Stimulated activated CD4-positive, alpha-beta T cell treated with anti-CD3 and anti-CD28 coated beads, Interleukin-4, amount 100 ng/mL, for 48 hours (primary cell): ENCODE measurements around the gene AXIN1.
"Not testable (repeated sequence)": the region's sequence is repeated elsewhere in the genome, so short reads cannot be mapped to it uniquely, and the experiment has no call there.

ENCODE experiments used
- DNase-seq, 2 donors: peaks; one replicate each; pipeline ENCODE4 v3.0.0-alpha.2; 2020; ENCODE audit warnings: low read depth in 2 of 2

The AXIN1 gene

DNA sequence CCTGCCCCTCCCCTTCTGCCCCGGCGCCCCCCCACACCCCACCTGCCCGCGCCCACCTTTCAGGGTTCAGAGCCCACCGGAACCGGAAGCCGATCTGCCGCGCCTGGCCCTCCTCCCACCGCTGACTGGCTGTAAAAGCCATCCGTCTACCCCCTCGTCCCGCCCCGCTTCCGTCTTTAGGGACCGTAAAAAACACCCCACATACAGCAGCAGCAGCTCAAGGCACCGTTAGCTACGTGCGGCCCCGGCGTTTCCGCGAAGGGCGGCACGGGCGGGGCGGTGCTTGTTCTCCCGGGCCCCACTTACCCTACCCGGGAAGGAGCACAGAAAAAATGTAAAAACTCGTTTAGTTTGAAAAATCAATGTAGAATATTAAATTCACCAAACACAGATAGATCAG lies 17.9 kb upstream of the AXIN1 start, which contains the start of gene MRPL28:
TSS of gene MRPL28 (minus strand) at position 96 of the 400 bp plus-strand sequence. CDS start 320 bp downstream, outside the sequence.
- DNase-seq, result peak; percentile 92

DNA sequence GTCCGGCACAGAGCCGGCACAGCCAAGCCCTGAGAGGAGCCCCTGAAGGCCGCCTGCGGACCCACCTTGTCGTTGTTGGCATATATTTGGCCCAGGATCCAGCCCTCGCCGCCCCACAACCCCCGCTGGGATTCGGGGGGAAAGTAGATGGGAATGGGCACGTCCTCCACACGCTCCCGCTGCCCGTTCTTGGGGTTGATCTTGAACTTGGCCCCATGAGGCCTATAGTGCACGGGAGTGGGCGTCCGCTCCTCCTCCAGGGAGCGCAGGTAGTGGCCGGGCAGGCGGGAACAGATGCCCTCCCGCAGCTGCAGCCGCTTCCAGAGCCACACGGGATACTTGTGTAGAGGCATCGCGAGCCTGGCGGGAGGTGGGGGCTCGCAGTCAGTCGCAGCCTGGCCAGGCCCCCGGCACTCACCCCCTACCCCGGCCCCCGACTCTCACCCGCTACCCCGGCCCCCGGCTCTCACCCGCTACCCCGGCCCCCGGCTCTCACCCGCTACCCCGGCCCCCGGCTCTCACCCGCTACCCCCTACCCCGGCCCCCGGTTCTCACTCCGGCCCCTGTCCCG lies 17.4 kb upstream of the AXIN1 start:
- DNase-seq, result no peak

DNA sequence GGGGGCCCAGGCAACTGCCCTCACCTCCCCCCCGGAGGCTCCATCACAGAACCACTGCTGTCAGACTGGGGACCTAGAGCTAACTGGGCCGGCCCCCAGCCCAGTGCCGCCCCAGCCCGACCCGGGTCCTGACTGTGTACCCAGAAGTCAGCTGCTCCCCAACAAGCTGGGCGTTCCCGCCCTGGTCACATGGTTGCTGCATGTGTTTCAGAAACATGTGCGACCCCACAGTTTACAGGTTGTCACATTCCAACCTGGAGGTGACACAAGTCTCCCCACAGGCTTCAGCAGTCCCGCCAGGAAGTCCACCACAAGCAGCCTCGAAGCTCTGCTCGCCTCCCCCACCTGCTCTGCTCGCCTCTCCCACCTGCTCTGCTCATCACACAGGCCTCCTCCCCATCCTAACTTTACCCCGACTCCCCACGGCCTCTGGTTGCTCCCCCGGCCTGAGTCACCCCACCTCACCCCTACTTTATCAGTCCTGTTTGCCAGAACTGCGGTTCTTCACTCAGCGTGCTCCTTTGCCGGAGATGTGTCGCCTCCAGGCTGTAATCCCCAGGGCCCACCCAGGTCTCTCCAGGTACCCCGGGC lies 16.8 kb upstream of the AXIN1 start:
- DNase-seq, result no peak

GRCh38 chr16:368388-369158 lies 16.1 kb upstream of the AXIN1 start:
- DNase-seq, result no peak

DNA sequence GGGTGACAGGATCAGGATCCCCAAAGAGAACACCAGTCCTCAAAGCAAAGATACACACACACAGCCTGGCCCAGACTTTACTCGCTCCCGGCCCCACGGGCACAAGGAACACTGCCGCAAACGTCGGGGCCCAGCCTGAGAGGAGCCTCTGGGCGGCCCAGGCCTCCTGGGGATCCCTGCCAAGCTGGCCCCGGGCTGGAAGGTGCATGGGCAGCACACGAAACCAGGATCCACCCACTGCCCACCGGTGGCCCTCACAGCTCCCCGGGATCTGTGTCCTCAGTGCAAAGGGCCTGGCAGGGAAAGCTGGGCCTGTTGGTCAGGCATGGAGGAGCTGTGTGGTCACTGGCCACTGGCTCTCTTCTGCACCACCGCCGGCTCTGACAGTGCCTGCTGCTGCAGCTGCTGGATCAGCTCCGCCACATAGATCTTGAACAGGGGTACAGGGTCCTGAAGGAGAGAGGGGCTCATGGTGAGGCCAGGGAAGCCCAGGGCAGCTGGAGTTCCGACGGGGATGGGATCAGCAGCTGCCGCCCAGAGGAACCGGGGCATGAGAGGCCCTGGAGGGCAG lies 14.9 kb upstream of the AXIN1 start:
- DNase-seq, result no peak

- no peak for DNase-seq
These were observed 14.0 kb upstream of the AXIN1 start for GRCh38 chr16:366476-366875.

DNA sequence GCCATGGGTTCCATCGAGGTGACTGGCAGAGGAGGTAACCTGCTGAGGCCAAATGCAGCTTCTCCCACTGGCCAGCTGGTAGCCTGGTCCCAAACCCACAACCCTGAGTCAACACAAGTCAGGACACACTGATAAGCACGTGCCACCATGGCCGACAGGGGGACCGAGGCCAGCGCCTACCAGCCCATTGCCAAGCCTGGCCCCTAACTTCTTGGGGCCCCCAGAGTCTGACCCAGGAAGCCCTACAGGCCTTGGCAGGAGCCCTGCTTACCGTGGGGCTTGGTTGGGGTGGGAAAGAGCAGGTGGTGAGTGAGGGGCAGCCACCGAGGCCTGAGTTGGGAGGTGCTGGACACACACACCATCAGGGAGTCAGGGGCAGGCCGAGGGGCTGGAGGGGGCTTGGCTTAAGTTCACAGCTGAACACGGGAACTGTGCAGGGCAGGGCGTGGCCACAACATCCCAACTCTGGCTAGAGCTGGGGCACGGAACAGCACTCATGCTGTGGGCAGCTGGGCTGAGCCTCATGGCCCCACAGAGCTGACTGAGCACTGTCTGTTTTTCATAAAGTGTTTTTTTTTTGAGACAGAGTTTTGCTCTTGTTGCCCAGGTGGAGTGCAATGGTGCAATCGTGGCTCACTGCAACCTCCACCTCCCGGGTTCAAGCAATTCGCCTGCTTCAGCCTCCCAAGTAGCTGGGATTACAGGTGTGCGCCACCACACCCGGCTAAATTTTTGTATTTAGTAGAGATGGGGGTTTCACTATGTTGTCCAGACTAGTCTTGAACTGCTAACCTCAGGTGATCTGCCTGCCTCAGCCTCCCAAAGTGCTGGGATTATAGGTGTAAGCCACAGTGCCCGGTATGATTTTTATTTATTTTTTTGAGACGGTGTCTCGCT lies 12.3 kb upstream of the AXIN1 start:
- DNase-seq, result no peak

- DNase-seq, result no peak
These were observed 11.4 kb upstream of the AXIN1 start for GRCh38 chr16:363766-364490.

DNA sequence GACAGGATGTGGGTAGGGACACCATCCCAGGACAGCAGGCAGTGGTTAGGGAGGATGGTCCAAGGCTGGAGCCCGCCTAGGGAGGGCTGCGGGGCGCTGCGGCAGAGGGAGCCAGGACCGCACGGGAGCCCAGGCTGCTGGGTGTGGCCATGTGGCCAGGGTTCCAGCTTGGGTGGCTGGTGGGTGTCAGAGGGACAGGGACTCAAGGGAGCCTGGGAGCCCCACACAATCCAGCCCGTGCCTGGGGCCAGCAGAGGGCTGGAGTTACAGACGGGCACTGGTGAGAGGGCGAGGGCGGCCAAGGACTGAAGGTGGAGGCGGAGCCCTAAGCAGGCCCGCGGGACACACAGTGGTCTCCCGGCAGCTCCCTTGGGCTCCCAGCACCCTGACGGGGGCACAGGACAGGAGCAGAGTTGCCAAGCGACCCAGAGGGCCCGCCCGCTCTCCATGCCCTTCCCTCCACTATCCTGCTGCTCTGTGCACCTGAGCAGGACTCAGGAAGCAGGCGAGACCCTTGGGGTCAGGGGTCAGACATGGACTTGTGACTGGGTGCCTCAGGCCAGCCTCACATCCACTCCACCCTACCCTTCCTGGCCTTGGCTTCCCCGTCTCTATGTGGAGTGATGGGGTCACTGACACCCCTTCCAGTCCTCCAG lies 10.7 kb upstream of the AXIN1 start:
- DNase-seq, result no peak

DNA sequence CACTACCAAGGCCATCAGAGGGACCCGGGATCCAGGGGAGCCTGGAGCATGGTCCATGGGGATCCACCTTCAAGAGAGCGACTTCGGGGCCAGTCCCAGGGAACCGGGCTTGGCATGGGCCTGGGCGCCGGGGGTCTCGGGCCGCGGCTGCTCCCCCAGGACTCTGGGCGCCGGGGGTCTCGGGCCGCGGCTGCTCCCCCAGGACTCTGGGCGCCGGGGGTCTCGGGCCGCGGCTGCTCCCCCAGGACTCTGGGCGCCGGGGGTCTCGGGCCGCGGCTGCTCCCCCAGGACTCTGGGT lies 10.1 kb upstream of the AXIN1 start:
- DNase-seq, result not testable (repeated sequence)

- peak; percentile 66 to 71 for DNase-seq
These were observed 9.6 kb upstream of the AXIN1 start for GRCh38 chr16:361872-362701.

DNA sequence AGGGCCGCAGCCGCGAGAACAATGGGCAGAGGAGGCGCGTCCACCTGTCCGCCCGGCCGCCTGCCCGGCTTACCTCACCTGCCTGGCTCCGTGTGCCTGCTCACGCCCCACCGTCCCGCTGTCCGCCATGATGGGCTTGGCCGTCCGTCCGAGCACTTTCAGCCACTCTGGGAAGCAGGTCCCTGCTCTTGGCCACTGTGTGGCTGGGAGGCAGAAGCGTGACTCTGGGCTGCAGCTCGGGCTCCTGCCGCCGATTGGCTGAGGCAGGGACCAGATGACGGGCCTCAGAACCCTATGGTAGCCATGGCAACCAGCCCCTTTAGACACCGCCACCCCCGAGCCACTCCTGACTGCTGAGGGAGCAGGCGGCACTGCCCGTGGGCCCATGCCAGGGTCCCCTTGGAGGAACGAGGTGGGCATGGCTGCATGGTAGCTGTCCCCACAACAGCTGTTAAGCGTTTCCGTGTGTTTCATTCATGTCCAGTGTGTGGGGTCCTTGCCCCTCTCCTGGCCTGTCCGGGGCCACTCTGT lies 8.9 kb upstream of the AXIN1 start:
- DNase-seq, result no peak

- no peak for DNase-seq
These were observed 8.3 kb upstream of the AXIN1 start for GRCh38 chr16:360698-361336.

DNA sequence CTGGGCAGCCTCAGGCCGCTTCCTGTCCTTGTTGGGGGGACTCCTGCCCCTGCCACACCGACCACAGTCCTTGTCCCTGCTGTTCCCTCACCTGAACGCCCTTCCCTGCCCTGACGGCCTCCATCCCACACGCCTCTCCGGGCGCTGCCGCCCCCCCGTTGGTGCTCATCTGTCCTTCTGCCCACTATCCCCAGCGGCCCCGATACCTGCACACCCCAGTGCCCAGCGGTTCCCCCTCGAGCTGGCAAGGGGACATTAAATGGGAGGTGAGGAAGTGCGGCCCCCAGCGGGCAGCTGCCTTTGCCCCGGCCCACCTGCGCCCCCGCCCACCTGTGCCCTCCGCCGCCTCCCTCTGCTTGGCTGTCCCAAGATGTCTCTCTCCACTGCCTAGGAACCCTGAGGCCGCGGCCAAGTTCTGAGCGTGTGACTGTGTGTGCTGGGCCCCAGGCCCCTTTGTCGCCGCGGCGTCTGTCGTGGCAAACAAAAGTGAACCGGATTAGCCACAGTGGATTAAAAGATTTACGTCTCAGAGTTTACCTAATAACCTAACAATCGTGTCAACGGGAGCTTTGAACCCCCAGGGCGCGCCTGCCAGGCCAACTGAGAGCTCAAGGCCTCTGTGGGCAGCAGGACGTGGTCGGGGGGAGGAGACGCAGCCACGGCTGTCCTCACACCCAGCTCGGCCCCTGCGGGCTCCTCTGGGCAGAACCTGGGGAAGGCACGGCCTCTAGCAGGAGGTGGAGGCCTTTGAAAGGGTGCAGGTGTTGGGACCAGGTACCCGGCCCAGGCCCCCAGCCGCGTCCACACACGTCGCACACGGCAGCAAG lies 7.6 kb upstream of the AXIN1 start:
- no peak for DNase-seq

GRCh38 chr16:359067-359763 lies 6.7 kb upstream of the AXIN1 start:
- no peak for DNase-seq

GRCh38 chr16:356741-357140 lies 4.2 kb upstream of the AXIN1 start:
- DNase-seq, result no peak

DNA sequence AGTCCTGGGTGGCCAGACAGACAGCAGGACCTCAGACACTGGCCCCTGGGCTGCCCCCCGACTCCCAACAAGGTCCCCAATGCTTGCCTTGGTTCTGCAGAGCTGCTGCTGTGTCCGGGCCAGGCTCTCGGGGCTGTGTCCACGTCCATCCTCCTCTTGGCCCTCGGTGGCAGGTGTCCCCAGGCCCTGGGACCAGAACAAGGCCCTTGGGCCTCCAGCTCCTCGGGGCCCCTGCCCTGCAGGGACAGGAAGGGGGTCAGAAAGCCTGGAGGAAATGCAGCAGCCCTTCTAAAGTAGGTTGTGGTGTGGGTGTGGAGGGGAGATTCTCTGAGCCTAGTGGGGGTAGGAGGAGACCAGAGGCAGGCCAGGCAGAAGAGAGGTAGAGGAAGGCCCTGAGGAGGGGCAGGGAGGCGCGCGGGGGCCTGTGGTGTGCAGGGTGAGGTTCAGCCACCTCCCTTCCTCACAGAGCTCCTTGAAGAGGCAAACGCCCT lies 2.5 kb upstream of the AXIN1 start:
- no peak for DNase-seq
